SK-N-SH (cell line): ENCODE results near the gene P2RY14. TPM values are rescaled to one million over a fixed set of nuclear protein-coding genes. Genes with fewer than 3 reads are reported as not detected.

Experiments used
- CTCF ChIA-PET: fragments of 300-600, 350-600 bp; formaldehyde crosslinking; extraction: SDS; loops from one replicate; lab custom pipeline; 2021; lab: Yijun Ruan, JAX
- POLR2A ChIA-PET: fragments of 350-600 bp; sonication (Branson Sonifier 250); formaldehyde crosslinking; extraction: SDS; loops from one replicate; lab custom pipeline; 2020; ENCODE audit warnings: antibody characterized with exemption, inconsistent platforms; lab: Yijun Ruan, JAX
- DNase-seq: peaks from one replicate; pipeline ENCODE4 v3.0.0; 2012
- H2AFZ ChIP-seq: fragments of 200-600 bp; sonication (generic); 2 replicates; pipeline ENCODE4 v1.8.1; 2016; ENCODE audit warnings: antibody characterized with exemption, mild to moderate bottlenecking, low read depth
- H3F3A ChIP-seq: fragments of 200-600 bp; sonication (generic); replicated peaks from 2 replicates; pipeline ENCODE3; 2016; ENCODE audit warnings: antibody characterized with exemption, mild to moderate bottlenecking; ENCODE audit not compliant: insufficient read depth
- H3K27ac ChIP-seq, 2 experiments: fragments of 200-500 bp in 1 of 2; fragments of 200-600 bp in 1 of 2; sonication (Bioruptor generic) in 1 of 2; sonication (generic), shearing (Covaris generic) in 1 of 2; 2 replicates each; pipeline versions ENCODE4 v1.5.1 to v1.6.1; 2014 to 2016; ENCODE audit warnings: low read depth in 2 of 2, inconsistent platforms in 1 of 2, low read length in 1 of 2, mild to moderate bottlenecking in 1 of 2, mixed read lengths in 1 of 2
- H3K27me3 ChIP-seq: fragments of 200-600 bp; sonication (generic), shearing (Covaris generic); 2 replicates; pipeline ENCODE4 v1.6.1; 2016; ENCODE audit warnings: mixed run types; ENCODE audit not compliant: insufficient read depth
- H3K36me3 ChIP-seq, 2 experiments: fragments of 200-500 bp in 1 of 2; fragments of 200-600 bp in 1 of 2; sonication (Bioruptor generic) in 1 of 2; sonication (generic) in 1 of 2; replicated peaks in 1 of 2; 2 replicates each; pipeline versions ENCODE3 to v1.5.1; 2014 to 2016; ENCODE audit warnings: low read length in 1 of 2, mild to moderate bottlenecking in 1 of 2; ENCODE audit not compliant: insufficient read depth in 2 of 2, control insufficient read depth in 1 of 2
- H3K4me1 ChIP-seq, 2 experiments: fragments of 200-500 bp in 1 of 2; fragments of 200-600 bp in 1 of 2; sonication (Bioruptor generic) in 1 of 2; sonication (generic), shearing (Covaris generic) in 1 of 2; 2 replicates each; pipeline versions ENCODE4 v1.5.1 to v1.6.1; 2014 to 2016; ENCODE audit warnings: low read depth in 1 of 2, low read length in 1 of 2, mixed run types in 1 of 2; ENCODE audit not compliant: insufficient read depth in 2 of 2, control insufficient read depth in 1 of 2
- H3K4me2 ChIP-seq: fragments of 200-600 bp; sonication (generic), shearing (Covaris generic); 2 replicates; pipeline ENCODE4 v1.6.1; 2017; ENCODE audit warnings: mixed run types
- H3K4me3 ChIP-seq, 2 experiments: fragments of 200-500 bp in 1 of 2; fragments of 200-600 bp in 1 of 2; sonication (Bioruptor generic) in 1 of 2; sonication (generic), shearing (Covaris generic) in 1 of 2; 2 replicates each; pipeline versions ENCODE4 v1.5.1 to v1.8.1; 2014 to 2016; ENCODE audit warnings: low read depth in 2 of 2, inconsistent platforms in 1 of 2, low read length in 1 of 2, mild to moderate bottlenecking in 1 of 2, mixed read lengths in 1 of 2, moderate library complexity in 1 of 2
- H3K79me2 ChIP-seq: fragments of 200-600 bp; sonication (generic); 2 replicates; pipeline ENCODE4 v1.8.1; 2017; ENCODE audit warnings: mild to moderate bottlenecking; ENCODE audit not compliant: insufficient read depth
- H3K9ac ChIP-seq: fragments of 200-600 bp; sonication (generic); 2 replicates; pipeline ENCODE4 v1.6.1; 2017; ENCODE audit warnings: mixed run types
- H3K9me2 ChIP-seq: fragments of 200-600 bp; sonication (generic); 2 replicates; pipeline ENCODE4 v1.6.1; 2017; ENCODE audit warnings: mixed run types
- H3K9me3 ChIP-seq: fragments of 200-600 bp; sonication (generic); 2 replicates; pipeline ENCODE4 v1.6.1; 2017; ENCODE audit warnings: mixed run types, mild to moderate bottlenecking, moderate library complexity
- H4K20me1 ChIP-seq: fragments of 200-600 bp; sonication (generic); 2 replicates; pipeline ENCODE4 v1.6.1; 2017; ENCODE audit warnings: mild to moderate bottlenecking, mixed run types; ENCODE audit not compliant: insufficient read depth
- CHD2 ChIP-seq: fragments of 150-350 bp; IDR thresholded peaks from 2 replicates; pipeline ENCODE4 v1.6.1; 2018; ENCODE audit warnings: low read length; ENCODE audit not compliant: partially characterized antibody
- CTCF ChIP-seq: fragments of 200-600 bp; sonication (generic); IDR thresholded peaks from 2 replicates; pipeline ENCODE4 v1.6.1; 2017; ENCODE audit warnings: antibody characterized with exemption, mild to moderate bottlenecking, moderate library complexity
- FOXJ3 ChIP-seq: sonication (generic); formaldehyde crosslinking; IDR thresholded peaks from 2 replicates; pipeline ENCODE4 v1.5.1; 2020; ENCODE audit warnings: mild to moderate bottlenecking, missing genetic modification reagents
- FOXM1 ChIP-seq: IDR thresholded peaks from 2 replicates; pipeline ENCODE4 v1.4.0; 2012; ENCODE audit warnings: low read depth, mild to moderate bottlenecking
- GABPA ChIP-seq: IDR thresholded peaks from 2 replicates; pipeline ENCODE4 v1.4.0; 2012; ENCODE audit warnings: low read depth, mild to moderate bottlenecking
- IRF3 ChIP-seq: fragments of 150-350 bp; IDR thresholded peaks from 2 replicates; pipeline ENCODE4 v1.6.1; 2016; ENCODE audit warnings: mild to moderate bottlenecking, low read depth, low read length
- JUND ChIP-seq: IDR thresholded peaks from 2 replicates; pipeline ENCODE4 v1.4.0; 2012
- NFIC ChIP-seq: IDR thresholded peaks from 2 replicates; pipeline ENCODE4 v1.4.0; 2012; ENCODE audit warnings: borderline replicate concordance
- PBX3 ChIP-seq: IDR thresholded peaks from 2 replicates; pipeline ENCODE4; 2012
- POLR2AphosphoS5 ChIP-seq: IDR thresholded peaks from 2 replicates; pipeline ENCODE4 v1.6.1; 2012; ENCODE audit warnings: low read depth, low read length
- RAD21 ChIP-seq: IDR thresholded peaks from 2 replicates; pipeline ENCODE4 v1.6.1; 2012; ENCODE audit warnings: mild to moderate bottlenecking, low read length
- RCOR1 ChIP-seq: fragments of 150-350 bp; IDR thresholded peaks from 2 replicates; pipeline ENCODE4 v1.6.1; 2017; ENCODE audit warnings: antibody characterized with exemption, low read length
- SIN3A ChIP-seq: IDR thresholded peaks from 2 replicates; pipeline ENCODE4 v1.6.1; 2012; ENCODE audit warnings: low read depth, mild to moderate bottlenecking, low read length, moderate library complexity, borderline replicate concordance
- SMC3 ChIP-seq: IDR thresholded peaks from 2 replicates; pipeline ENCODE4 v1.6.1; 2012; ENCODE audit warnings: low read depth, low read length, improper control_type of control experiment
- TAF1 ChIP-seq: IDR thresholded peaks from 2 replicates; pipeline ENCODE4 v1.6.1; 2012; ENCODE audit warnings: low read depth, mild to moderate bottlenecking, low read length, moderate library complexity, borderline replicate concordance
- TEAD4 ChIP-seq: IDR thresholded peaks from 2 replicates; pipeline ENCODE4 v1.4.0; 2012; ENCODE audit warnings: mild to moderate bottlenecking, borderline replicate concordance; ENCODE audit not compliant: insufficient read depth
- YY1 ChIP-seq: IDR thresholded peaks from 2 replicates; pipeline ENCODE4 v1.4.0; 2012; ENCODE audit warnings: low read depth, mild to moderate bottlenecking
- WGBS: methylation state at CpG from one replicate; pipeline ENCODE4 v1.1.6; 2017; ENCODE audit warnings: low lambda C conversion rate; 5-methylcytosine and 5-hydroxymethylcytosine counted together
- polyA plus RNA-seq, 3 experiments: library from polyadenylated mRNA; depleted of rRNA; stranded (reverse); fragments of >200 nt; gene quantifications; 2 replicates each; pipeline ENCODE4 v1.2.3, GENCODE V29; 2012

Gene P2RY14
- polyA plus RNA-seq, 1 of the 3 experiments (the other 2 are of a cell fraction) = not detected

GRCh38 chr3:151168269-151169094 is 109.9 kb downstream of the P2RY14 start:
- WGBS = 14% methylated on average over 4 of the region's 7 CpGs
- Histone ChIP-seq H3K9me3 (no peaks in the 10 kb centered on the region), H3K4me3 (no peak overlapping the region), H3F3A (no peaks in the 10 kb centered on the region), H3K27me3 (0 out of 2 replicates have a peak, but pooled peaks cover 5% of the 10 kb centered on the region), H4K20me1 (no peaks in the 10 kb centered on the region), H3K9me2 (no peaks in the 10 kb centered on the region), H3K79me2 (no peaks in the 10 kb centered on the region), H3K4me2 (no peak overlapping the region), H3K27ac (no peak overlapping the region), H3K36me3 (no peaks in the 10 kb centered on the region), H3K4me1 (no peaks in the 10 kb centered on the region; a peak in 1 of 4 replicates), H3K9ac (no peak overlapping the region), H2AFZ (no peak overlapping the region)
- peak; percentile 62 for DNase-seq
- TF ChIP-seq CHD2 = no peak
- TF ChIP-seq IRF3 = no peak
- peak; percentile 93 for TF ChIP-seq SMC3
- TF ChIP-seq GABPA = no peak
- TF ChIP-seq NFIC = no peak
- TF ChIP-seq POLR2AphosphoS5 = no peak
- no peak for TF ChIP-seq TEAD4
- peak; percentile 90 for TF ChIP-seq CTCF
- TF ChIP-seq SIN3A = no peak
- TF ChIP-seq PBX3 = no peak
- TF ChIP-seq FOXM1 = no peak
- TF ChIP-seq YY1 = no peak
- no peak for TF ChIP-seq TAF1
- no peak for TF ChIP-seq RCOR1
- TF ChIP-seq RAD21 = peak; percentile 90
- no peak for TF ChIP-seq FOXJ3 (CRISPR knock-in tag)
- TF ChIP-seq JUND = no peak
- CTCF ChIA-PET = interaction anchor here (0.6 to 6.5 kb wide), 55 partner anchors 8 to 669 kb away, joined by 3 to 106 read pairs (median 5); partner anchors contain the start of genes GPR87, P2RY13 and P2RY14
- POLR2A ChIA-PET = no interaction called here
